ENCODE data around the gene RFX2.

RFX2 gene

DNA sequence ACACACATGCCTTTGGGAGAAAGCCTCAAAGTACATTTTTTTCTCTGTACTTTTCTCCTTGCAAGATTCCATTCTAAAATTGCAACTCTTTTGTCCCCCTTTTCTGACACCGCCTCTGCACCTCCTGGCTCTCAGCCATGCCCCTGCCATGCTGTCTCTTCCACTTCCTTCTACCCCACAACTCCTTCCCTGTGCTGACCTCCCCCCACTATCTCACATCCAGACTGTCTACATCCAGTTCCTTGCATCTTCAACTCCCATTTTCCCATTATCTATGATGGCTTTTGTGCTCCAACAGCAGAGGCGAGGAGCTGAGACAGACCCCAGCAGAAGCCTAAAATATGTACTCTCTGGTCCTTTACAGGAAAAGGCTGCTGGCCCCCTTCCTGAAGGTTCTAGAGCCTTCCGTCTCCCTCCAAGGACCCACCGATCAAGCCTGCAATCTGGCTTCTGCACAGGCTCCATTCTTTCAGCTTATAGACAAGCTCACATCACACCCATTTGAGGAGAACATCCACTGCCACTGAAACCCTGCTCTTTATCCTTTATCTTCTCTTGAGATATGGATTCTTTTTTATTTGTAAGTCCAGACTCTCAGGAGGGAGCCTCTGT is 50.2 kb downstream of the RFX2 start:
- no peak for DNase-seq (ENCODE audit: low spot score)

DNA sequence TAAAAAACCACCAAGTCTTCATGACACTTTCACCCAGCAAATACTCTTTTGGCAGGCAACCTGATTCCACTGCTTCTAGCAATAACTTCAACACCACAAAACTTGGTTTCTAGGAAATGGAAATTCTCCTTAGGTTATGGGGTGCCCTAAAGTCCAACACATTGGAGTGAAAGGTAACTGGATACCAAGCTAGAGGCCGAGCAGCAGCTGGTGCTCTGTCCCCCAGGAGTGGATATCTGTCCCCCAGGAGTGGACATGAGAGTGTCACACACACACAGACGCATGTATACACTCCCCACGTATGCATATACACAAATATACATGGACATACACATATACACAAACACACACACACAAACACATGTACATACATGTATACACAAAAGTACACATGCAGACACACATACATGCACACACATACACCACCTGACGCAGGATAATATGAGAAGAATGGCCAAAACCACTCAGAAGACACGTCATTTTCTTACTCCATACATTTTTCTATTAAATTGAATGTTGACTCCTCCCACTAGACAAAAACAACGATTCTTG is 50.8 kb downstream of the RFX2 start:
- no peak for DNase-seq (ENCODE audit: low spot score)

GRCh38 chr19:6058518-6059201 is 51.6 kb downstream of the RFX2 start:
- no peak for DNase-seq (ENCODE audit: low spot score)

- DNase-seq (ENCODE audit: low spot score): no peak
Measured at GRCh38 chr19:6057651-6058517, 52.4 kb downstream of the RFX2 start.

GRCh38 chr19:6056801-6057650 is 53.3 kb downstream of the RFX2 start:
- peak; percentile 68 for DNase-seq (ENCODE audit: low spot score)

GRCh38 chr19:6056282-6056741 is 54.0 kb downstream of the RFX2 start:
- no peak for DNase-seq (ENCODE audit: low spot score)

GRCh38 chr19:6055013-6055795 is 55.1 kb downstream of the RFX2 start:
- DNase-seq (ENCODE audit: low spot score): no peak

DNA sequence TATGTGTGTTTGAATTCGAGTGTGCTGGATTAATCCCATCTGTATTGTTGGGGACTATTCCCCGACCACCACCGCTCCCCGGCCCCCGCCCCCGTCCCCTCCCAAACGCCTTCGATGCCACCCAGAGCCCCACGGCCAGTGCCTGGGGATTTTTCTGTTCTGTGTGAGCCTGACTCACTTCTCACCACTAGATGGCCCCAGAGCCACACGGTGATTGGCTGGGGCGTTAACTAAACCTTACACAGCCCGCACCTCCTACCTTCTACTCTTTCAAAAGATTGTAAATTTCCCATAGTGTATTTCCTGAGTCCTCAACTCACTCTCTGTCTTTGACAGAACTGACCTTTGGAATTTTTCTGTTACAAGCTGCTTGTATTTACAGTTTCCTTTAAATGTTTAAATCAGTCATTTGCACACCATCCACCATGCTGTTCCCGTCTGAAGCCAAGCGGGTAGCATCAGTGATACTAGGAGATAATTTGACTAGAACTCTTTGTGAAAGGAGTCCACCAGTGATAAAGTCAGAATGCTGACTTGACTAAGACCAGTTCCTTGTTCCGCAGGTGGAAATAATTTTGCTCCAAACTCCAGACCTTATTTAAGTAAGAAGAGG is 61.4 kb downstream of the RFX2 start:
- peak; percentile 80 for DNase-seq (ENCODE audit: low spot score)

DNA sequence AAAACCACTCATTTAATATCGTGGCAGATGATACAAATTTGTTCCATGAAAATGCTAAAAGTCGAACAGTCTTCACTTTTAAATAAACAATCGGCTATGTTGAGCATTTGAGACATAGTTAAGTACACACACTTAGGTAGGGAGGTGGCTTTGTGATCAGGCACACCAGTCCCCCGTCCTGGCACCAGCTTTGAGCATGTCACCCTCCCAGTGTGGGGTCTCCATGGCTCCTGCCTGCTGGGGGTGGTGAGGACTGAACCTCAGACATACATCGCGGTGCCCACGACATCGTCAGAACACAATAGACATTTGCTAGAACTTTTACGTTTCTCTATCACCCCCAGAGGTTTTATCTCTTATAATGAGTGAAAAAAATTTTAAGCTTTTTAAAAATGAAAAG is 62.0 kb downstream of the RFX2 start:
- no peak for DNase-seq (ENCODE audit: low spot score)

- DNase-seq (ENCODE audit: low spot score): no peak
Measured at GRCh38 chr19:6047741-6048251, 62.5 kb downstream of the RFX2 start.

GRCh38 chr19:6047256-6047655 is 63.0 kb downstream of the RFX2 start:
- DNase-seq (ENCODE audit: low spot score): no peak

DNA sequence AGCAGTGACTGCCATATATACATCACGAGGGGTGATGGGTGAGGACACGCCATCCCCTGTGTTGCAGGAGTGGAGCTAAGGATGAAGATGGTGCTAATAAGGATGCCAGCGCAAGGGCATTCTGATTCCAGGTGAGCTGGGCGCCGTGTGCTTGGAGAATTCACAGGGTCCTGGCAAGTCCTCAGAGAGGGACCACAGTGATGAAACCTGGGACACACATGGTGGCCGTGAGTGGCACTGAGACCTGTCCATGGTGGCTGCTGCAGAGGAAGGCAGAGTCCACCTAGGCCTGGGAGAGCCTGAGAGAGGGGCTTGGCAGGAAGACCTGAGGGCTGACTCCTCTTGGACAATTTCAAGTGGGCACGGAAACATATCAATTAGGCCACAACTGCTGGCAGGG is 65.2 kb downstream of the RFX2 start:
- no peak for DNase-seq (ENCODE audit: low spot score)

GRCh38 chr19:6044056-6044805 is 66.1 kb downstream of the RFX2 start:
- DNase-seq (ENCODE audit: low spot score): no peak

- no peak for DNase-seq (ENCODE audit: low spot score)
Measured at GRCh38 chr19:6042776-6043726, 67.2 kb downstream of the RFX2 start.

GRCh38 chr19:6041991-6042481 is 68.3 kb downstream of the RFX2 start:
- no peak for DNase-seq (ENCODE audit: low spot score)

GRCh38 chr19:6041071-6041470 is 69.2 kb downstream of the RFX2 start:
- no peak for DNase-seq (ENCODE audit: low spot score)

- no peak for DNase-seq (ENCODE audit: low spot score)
Measured at GRCh38 chr19:6039566-6040225, 70.6 kb downstream of the RFX2 start.

All from pons (tissue), 1 donor.